Suppressor macrophage (primary cell): Measurements from ENCODE around the gene HDAC7.
A peak's percentile ranks its signal among the peaks of the same experiment; 100 is the strongest.
"Not testable (repeated sequence)": the region's sequence is repeated elsewhere in the genome, so short reads cannot be mapped to it uniquely, and the experiment has no call there.

Source experiments
- DNase-seq, 4 experiments: peaks; one replicate each; pipeline ENCODE4 v3.0.0-alpha.2; 2020 to 2022

HDAC7 gene

DNA sequence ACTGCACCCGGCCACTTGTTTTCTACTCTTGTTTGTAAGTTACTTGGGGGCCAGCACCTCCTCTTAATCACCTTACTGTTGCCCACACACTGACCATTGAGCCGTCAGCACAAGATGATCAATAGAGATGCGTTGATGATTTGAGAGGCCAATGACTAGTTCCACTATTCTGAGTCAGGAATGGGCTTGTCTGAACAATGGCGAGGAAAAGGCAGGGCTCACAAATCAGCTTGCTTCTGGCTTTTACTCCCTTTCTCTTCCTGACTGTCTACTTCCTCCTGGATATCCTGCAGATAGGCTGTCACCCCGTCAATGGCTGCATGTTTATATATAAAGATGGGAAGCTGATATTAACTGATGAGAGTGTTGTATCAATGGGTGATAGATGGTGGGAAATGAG is 29.1 kb upstream of the HDAC7 start:
- DNase-seq: no peak

DNA sequence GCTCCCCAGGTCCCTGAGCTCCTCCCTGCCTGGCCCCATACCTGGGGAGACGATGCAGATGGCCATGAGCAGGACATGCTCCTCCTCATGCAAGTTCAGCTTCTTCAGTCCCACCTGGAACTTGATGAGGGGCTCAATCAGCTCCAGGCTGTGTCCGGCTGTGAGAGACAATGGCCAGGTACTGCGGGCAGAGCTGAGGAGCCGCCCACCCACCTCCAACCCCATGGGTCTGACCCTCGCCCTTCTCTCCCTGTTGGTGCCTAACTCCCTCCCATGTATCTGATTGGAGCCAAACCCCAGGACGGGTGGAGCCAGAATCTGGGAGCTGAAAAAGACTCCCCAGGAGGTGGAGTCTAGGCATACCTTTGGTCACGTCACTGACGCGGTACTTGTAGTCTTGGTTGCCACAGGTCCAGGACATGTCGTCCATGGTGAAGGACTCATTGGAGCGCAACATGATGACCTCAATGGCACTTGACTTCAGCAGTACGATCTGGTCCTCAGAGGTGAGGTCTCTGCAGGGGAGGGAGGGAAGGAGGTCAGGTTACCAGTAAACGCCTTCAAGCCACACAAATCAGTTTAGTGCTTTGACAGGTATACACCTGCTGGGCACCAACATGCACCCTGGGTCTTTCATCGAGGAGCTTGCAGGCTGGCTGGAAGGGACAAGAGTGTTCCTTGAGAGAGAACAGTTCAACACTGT is 26.7 kb upstream of the HDAC7 start:
- DNase-seq: no peak

DNA sequence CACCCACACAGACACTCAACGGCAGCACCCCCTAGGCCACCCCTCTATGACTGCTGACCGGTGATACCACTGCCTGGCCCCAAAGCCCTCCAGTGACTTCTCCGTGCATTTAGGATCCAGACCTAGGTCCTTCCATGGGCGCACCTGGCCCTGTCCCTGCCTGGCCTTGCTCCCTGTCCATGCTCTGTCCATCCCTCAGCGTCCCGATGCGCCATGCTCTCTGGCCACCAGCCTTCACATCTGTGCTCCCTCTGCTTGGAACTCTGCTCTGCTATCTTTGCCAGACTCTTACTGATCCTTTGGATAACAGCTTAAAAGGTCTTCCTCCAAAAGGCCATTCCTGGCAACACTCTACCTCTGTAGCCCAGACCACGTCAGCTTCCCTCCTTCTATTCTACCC is 25.4 kb upstream of the HDAC7 start:
- no peak for DNase-seq

GRCh38 chr12:47844264-47845019 is 24.7 kb upstream of the HDAC7 start:
- DNase-seq: no peak

DNA sequence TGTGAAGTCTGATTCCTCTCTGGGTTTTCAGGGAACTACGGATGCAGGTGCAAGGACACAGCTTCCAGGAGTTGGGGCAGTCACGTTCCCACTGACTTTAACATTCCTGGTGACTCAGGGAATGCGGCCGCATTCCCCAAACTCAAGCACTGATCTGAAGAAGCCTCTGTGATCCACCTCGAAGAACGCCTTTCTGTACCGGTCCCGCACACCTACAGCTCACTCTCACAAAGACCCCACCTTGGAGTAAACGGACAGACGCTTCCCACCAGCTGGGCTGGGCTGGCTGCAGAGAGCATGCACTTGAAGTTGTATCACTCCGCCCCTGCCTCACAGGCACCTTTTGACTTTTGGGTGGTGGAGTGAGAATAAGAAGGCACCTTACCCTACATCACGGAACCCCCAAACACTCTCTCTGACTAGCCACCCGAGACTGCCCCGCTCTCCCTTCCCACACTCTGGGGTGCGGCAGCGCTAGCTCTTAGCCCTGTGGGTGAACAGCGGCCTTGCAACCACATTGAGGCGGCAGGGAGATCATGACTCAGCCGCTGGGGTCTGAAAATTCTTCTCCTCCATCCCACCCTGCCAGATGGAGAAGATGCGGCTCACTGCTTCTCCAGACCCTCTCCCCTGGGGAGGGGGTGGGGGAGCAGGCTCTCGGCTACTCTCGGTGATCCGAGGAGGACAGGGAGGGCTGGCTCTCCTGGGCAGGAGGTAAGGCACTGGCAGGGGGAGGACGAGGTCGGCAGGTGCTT is 23.7 kb upstream of the HDAC7 start:
- DNase-seq: no peak

- not testable (repeated sequence) for DNase-seq
Measured at GRCh38 chr12:47842543-47842942, 22.8 kb upstream of the HDAC7 start.

GRCh38 chr12:47841910-47842309 is 22.2 kb upstream of the HDAC7 start:
- no peak for DNase-seq

DNA sequence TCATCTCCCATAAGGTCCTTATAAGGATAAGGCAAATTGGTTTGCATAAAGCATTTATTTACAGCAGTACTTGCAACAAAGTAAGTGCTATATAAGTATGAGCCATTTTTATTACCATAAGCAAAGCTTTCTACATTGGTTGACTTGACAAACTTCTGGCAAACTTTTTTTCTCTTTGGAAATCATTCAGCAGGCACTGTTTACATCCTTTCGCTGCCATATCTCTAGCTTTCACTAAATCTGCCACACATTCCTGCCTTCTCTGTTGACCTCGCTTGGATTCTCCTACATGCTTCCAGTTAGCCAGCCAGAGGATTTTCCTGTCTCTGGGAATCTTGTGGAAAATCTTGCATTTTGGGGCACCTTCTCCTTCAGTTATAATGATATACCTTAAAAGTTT is 21.8 kb upstream of the HDAC7 start:
- DNase-seq: no peak

- DNase-seq: no peak
Measured at GRCh38 chr12:47840571-47840970, 20.9 kb upstream of the HDAC7 start.

DNA sequence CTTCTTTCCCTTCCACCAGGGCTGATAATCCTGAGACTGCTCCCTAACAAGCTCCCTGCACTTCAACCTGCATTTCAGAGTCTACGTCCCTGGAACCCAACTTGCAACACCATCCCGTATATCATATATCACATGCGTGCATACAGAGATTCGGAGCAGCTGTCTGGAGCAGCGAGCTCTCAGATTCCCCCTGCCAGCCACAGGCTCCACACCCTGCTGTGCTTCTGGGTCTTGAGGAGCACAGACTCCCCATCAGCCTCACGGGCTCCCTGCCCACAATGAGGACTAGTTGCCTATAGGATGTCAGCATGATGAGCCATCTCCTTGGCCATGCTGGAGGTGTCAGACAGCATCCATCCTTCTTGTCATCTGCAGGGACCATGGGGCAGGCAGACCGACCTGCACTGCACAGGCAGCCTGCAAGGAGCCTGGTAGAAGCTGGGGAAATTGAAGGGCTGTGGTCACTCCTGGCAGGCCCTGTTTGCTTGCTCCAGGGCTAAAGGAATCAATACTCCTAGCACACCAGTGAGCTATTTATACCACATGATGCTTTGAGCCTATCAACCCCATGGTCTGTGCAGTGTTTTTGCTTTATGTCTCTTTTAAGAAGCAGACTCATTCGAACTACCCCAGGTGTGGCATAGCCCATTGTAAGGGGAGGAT is 19.6 kb upstream of the HDAC7 start:
- DNase-seq: no peak

DNA sequence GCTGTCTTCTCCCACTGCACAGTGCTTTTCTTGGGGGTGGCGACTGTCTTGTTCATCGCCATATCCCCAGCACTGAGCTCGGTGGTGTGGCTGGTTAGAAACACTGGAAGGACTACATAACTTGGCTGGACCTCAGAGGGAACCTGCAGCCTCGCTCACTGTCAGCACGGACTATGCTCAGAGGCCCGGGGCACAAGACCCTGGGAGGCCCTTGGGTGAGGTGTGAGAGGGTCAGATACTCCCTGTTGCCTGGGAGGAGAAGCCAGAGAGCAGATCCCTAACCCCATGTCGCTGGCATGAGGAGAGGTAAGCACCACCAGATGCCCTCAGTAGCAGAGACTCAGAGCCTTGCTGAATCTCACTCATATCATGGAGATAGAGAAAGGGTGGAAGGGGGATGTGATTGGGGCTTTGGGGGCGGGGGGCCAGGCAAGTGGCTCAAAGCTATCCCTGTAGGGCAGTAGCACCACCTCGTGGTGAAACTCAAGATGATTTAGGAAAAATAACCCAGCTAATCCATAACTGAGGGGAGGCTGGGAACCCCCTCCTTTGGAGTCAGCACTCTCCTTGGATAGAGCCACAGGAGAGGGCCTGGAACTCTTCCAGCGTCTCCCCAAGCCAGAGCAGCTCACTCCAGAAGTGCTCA is 18.7 kb upstream of the HDAC7 start:
- DNase-seq: peak; percentile 45 to 60 (median 52)

DNA sequence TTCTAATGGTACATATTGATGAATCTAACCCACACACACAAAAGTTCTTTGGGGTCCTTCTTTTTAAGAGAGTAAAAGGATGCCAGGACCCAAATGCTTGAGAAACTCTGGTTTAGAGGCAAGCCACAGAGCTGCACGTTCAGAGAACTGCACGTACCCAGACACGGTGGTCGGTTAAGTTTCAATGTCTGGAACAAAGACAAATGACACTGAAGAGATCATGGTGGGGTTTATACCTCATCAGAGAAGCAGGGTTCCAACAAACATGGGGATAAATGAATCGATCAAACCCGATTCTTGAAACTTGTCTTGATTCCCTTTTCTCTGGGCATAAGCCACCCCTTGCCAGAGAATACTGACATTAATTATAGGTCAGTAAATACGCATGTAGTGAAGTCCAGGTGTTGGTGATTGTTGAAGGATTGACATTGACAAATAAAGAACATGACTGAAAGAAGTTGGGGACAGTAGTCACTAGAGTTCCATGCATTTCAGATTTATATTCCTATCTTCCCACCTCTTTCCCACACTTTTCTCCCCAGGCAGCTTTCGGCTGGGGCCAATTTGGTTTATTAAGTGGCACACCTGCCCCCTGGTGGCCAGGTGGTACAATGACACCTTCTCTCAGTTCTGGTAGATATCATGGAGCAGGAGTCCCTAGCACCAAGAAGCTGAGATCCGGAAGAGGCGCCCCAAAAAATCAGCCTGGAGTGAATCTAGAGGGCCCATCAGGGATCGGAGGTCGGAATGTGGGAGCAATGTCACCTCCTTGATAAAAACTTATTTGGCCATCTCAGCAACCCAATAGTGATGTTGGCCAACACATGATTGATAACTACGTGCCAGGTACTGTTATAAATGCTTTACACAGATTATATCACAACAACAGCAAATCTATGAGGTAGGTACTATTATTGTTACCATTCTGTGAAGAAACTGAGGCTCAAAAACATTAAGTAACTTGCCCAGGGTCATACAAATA is 17.8 kb upstream of the HDAC7 start:
- DNase-seq: peak; percentile 64 to 82 (median 73)

DNA sequence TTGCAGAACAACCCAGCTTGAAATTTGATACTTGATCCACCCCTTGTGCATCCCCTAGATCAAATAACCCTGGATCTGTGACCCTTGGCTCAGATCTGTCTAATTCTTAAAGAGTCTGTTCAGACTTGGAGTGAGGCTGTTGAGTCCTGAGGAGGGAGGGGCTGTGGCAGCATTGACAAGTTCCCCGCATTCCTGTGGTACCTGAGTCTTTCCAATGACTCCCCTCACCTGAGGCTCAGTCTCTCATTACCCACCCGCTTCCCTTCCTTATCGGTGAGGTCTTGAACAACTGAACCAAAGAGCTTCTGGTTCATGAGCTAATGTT is 16.1 kb upstream of the HDAC7 start:
- no peak for DNase-seq

DNA sequence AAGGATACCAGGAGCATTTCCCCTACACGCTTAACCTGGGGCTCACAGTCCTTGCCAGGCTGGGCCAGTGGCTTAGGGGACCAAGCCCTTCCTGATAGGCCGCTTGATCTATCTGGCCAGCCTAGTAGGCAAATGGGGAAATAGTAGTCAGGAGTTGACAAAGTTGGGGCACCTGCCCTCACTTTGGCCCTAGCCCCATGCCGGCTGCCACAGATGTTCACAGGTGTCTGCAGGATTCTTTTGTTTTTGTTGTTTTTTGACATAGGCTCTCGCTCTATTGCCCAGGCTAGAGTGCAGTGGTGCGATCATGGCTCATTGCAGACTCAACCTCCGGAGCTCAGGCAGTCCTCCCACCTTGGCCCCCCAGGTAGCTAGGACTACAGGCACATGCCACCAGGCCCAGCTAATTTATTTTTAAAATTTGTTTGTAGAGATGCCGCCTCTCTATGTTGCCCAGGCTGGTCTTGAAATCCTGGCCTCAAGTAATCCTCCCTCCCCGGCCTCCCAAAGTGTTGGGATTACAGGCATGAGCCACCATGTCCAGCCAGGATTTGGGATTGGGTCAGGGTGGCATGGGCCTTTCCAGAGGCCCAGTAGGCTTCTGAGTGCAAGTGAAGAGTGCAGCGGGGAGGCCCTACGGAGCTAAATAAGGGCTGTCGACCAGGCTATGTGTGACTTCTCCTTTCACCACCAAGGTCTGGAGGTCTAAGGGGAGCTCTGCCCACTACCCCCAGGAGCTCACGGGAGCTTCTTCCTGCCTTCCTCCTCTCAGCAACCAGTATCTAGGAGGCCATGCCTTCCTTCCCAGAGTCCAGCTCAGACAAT is 15.5 kb upstream of the HDAC7 start:
- DNase-seq: peak in 3 of 4 experiments; percentile 24 to 32 (median 26)

DNA sequence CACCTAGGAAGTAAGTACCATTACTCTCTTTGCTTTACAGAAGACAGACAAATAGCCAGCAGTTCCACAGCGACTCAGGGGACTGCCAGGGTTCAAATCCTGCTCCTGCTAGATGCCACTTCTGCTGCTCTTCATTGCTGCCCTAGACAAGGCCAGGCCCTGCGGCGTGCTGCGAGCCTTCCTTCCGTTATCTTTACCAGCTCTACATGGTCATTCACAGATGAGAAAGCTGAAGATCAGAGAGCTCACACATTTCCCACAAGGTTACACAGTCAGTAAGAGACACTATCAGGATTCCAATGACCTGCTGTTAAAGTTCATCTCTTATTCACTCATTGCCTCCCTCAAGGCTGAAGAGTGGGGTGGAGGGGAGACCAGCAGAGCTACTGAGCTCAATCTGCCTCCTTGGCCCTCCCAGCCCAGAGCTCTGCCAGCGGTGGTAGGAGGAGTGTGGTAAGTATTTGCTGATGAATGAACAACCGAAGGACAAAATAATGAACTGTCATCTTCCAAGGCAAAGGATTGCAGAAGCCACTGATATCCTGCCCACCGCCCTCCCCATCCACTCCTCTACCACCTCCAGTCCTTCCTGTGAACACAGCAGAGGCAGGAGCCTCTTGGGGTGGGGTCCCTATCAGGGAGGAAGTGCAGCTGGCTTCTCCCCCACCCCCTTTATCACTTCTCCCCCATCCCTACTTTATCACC is 14.6 kb upstream of the HDAC7 start:
- DNase-seq: peak in 3 of 4 experiments; percentile 30 to 42 (median 37)

GRCh38 chr12:47833591-47834012 is 13.9 kb upstream of the HDAC7 start:
- DNase-seq: no peak

- DNase-seq: no peak
Measured at GRCh38 chr12:47832263-47832933, 12.7 kb upstream of the HDAC7 start.

DNA sequence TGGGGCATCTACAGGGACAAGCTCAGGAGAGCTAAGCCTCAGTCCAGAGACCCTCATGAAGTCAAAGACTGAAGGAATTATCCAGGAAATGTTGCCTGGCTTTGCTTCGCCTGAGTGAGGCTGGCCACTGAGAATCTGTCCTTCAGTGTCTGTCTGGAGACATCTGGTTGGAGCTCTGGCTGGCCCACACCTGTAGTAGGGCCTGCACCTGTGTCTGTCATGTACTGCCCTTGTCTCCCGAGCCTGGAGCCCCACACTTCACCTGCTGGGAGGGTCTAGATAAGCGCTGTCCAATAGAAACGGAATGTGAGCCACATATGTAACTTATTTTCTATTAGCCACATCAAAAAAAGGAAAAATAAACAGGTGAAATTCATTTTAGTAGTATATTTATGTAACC is 9.9 kb upstream of the HDAC7 start:
- no peak for DNase-seq

DNA sequence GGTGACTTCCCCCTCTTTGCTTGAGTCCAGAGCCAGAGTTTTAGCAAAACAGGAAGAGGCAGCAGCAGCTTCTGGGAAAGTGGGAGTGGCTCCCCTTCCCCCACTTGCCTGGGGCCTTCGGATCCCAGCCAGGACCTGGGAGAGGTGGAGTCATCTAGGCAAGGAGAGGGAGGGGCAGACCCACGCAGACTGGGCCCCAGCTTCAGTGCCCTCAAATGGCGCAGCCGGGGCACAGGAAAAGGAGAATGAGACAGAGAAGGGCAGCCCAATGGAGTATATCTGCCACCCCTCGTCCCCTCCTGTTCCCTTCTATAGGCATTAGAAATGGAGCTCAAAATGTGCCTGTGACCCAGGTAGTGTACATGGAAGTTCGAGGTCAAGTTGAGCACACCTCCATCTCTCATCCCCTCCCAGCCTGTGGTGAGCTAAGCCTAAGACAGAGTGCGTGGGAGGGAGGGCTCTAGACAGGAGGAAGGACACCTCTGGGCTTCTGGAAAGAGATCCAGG is 9.3 kb upstream of the HDAC7 start:
- peak; percentile 37 to 73 (median 66) for DNase-seq
